GM19455 (cell line): Measurements from ENCODE around the gene DPEP3.

Experiments
- ATAC-seq: cut with Tn5 transposase; IDR thresholded peaks from one replicate; pipeline ENCODE4 v1.9.1; 2021; ENCODE audit not compliant: unreplicated experiment

The DPEP3 gene

DNA sequence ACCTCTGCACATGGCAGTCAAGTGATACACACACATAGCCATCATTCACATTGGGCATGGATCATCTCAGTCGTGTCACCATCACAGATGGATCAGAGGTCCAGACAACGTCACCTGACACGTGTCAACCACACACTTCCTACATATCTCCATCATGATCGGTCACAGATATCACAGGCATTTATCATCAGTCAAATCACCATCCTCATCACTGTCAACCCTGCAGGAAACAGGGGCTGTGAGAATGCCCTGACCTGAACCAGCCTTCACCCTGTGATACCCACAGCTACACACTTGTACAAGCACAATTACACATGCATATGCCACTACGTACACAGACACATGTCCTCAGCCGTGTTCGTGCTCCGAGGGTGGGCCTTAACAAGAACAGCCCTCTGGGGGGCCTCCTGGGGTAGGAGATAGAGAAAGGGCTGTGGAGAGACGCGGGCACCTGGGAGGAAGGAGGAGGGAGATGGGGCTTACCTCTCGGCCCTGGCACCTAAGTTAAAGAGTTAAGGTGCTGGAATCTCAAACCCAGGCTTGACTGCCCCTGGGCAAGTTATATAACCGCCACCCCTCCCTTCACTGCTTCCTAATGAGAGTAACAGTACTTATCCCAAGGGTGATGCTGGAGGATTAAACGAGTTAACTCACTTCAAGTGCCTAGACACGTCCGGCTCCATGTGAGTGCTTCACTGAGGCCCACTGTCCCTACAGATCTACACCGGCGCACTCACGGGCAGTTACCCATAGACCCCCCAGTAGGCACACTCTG, 12.9 kb downstream of the DPEP3 start:
- no peak for ATAC-seq

DNA sequence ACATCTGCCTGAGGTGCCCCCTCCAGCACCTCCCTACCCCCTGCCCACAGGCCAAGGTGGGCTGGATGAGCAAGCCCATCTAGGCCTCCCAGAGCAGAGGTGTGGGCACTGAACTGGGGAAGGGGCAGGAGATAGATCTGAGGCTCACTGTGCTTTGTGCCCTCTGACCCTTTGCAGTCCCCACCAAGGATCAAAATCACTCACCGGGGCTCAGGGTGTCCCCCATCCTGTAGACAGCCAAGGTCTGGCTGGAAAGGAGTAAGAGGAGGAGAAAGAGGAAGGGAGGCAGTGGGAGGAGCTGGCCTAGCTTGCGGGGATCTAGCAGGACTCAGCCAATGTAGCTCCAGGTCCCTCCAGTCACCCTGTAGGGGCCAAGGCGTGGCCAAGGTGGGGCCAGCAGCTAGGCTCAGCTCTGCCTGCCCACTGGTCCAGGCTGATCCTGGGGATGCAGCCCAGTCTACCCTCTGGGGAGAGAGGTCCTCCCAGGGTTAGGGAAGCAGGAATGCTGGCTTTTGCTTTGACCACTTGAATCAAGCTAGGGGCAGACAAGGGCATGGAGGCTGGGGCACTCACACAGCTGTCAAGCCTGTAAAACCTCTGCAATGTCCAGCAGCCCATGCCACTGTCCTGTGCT, 13.6 kb downstream of the DPEP3 start:
- ATAC-seq: no peak

DNA sequence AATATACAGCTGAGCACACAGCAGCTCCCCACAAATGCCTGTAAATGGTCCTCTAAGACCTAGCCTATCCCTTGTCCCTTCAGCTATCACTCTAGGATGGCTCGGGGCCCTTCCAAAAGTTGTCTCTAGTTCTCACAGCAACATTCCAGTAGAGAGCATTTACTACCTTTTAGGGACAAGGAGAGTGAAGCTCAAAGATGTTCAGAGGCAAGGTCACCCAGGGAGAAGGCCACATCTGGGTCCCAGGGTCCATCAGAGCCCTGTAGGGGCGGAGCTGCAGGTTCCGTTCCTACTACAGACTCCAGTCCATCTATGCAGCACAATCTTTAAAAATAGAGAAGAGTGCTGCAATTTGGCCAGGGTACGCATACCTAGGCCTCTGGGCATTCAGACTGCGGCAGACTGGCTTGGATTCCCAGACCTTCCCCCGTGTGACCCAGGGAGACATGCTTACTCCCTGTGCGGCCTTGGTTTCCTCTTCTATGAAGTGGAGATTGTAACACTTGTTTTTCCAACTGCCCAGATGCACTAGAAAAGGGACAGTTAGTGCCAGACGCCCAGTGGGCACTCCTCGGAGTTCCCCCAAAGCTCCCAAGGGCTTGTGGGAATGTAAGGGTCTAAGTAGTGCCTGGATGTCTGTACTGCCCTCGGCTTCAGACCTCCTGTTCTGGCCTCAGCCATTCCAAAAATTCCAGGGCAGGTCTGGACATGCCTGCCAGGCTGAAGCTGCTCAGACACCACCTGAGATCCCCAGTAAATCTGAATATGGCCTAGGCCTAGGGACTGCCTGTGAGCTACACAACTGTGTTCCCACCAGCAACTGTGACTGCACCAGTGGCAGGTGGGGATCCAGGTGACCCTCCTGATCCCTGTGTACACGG, 14.4 kb downstream of the DPEP3 start:
- ATAC-seq: no peak

DNA sequence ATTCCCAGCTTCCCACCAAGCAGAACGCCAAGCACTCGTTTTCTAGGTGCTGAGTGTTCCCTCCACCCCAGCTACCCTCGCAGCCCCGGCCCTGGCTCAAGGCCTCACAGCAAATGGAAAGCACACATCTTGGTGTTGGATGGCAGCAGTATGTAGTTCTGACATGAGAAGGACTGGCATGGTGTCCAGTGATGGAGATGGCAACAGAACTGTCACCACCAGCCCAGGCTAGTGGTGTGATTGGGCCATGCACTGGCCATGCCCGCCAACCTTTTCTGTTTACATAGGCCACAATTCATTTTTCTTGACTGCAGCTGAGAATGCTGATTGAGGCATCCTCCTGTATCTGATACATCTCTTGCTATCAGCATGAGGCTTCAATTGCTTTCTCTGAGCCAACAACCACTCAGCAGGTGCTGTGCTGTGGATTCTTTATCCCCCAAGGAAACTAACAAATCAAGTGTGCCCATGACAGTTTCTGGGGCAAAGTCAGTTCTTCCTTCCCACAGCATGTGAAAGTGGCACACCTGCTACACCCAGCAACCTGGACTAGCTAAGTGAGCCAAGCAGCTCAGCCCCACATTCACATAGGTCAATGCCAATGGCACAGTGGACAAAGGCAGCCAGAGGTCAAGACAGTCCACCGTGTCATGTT, 15.7 kb downstream of the DPEP3 start:
- ATAC-seq: no peak

DNA sequence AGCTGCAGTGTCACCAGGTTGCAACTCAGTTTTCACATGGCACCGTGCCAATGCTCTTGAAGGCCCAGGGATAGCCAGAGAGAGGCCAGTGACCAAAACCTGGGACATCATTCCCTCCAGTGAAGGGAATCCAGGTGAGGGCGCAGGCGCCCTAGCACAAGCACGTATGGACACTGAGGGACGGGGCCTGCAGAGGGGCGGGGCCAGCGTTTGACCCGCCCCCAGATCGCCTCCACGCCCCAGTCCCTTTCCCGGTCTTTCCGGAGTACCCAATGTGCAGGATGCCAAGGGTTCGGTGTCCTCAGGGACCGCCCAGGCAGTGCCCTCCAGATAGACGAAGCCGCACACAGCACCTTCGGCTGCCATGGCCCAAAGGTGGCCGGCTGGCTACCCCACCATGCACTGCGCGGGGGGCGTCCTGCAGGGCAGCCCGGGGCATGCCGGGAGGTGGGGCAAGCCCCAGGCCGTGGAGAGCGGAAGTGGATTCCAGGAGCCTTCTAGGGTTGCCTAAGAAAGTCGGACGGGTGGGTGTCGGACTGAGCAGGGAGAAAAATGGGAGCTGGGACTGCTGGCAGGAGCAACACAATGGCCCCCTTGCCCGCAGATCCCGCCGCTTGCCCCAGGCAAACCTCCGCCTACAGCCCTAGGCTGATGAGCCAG, 16.5 kb downstream of the DPEP3 start:
- ATAC-seq: no peak

DNA sequence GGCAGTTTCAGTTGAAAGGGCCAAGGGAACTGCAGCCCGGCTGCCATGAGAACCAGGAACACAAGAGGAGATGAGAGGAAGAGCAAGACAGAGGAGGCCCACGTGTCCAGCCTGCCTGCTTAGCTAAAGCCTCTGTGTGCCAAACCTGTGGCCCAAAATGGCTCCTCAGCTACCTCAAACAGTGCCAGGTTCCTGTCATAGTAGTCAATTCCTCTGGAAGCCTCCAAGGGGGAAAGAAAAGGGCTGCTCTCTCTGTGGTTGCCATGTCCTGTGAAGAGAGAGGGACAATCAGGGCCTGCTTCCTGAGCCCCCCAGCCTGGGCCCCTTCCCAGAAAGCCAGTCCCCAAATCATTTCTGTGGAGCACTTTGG, 17.0 kb downstream of the DPEP3 start:
- no peak for ATAC-seq

DNA sequence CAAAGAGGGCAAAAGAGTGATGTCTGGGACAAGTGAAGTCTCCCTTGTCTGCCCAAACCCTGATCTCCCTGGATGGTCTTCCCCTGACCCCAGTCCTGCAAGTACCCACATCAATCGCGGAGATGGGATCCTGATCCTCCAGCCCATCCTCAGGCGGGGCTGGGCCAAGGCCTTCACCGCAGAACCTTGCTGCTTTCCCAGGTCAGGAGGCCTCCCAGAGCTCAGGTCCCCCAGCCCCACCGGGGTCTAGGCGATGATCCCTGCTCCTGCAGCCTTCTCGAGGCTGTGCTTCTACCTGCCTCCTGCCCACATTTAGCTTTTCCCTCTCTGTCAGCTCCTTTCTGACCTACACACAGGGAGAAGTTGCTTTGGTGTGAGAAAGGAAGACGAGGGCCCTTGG, 18.2 kb downstream of the DPEP3 start:
- ATAC-seq: no peak

DNA sequence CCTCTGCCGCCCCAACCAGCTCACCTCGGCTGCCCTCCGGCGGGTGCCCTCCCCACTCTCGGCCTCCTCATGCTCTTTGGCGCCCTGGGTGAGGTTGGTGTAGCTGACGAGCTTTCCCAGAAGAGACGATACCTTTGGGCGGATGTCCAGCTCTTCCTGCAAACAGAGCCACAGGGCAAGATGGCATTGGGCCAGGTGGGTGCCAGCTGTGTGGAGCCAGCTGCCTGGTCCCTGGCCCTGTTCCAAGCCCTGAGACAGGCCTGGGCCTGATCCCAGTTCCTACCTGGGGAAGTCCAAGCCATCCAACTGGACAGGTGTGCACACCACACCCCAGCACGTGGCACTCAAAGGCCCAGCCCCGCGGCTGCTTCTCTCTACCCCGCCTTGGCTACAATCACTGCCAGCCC, 18.7 kb downstream of the DPEP3 start:
- ATAC-seq: no peak

DNA sequence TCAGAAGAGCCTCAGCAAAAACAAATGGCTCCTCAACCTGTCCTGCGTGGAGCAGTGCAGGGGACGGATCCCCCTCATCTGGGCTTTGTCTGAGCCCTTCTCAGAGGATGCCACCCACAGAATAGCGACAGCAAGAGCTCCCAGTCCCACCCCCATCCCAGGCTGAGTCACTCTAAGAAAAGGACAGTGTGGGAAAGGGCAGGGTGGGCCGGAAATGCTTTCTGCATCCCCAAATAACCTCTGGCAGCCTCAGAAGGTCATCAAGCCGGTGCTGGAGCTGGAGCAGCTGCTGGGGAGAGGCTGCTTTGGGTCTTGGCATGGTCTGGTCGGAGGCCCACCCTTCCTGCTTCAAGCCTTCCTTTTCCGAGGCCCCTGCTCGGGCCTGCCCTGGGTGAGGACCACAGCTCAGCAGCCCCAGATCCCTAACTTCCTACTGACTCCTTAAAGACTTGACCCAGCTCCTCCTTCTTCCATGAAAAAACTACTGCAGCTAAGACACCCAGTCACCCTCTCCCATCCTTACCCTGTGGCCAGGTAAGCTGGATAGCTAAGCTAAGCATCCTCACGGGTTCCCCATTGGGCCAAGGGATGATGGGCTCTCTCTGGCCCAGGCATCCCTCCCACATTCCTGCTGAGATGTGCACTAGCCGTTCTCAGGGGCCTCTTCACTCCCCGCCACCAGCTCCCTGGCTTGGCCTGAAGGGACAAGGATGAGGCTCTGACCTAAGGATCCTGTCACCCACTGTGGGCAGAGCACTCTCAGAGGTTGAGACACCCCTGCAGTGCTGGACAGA, 20.6 kb downstream of the DPEP3 start:
- no peak for ATAC-seq

DNA sequence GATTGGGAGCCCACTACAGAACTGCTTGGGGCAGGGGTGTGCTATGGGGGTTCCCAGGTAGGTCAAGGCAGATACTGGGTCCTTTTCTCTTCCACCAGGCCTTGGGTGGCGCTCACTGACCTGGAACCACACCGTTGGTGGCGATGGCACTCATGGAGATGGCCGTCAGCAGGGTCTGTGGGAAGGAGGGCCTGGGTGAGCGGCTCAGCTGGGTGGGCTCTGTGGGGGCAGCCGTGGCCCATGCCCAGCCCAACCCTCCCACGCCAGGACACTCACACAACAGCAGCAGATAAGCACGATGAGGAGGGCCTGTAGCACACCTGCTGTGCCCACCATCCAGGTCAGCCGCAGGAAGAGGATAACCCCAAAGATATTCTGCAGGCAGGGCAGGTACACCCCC, 22.7 kb downstream of the DPEP3 start:
- ATAC-seq: no peak

DNA sequence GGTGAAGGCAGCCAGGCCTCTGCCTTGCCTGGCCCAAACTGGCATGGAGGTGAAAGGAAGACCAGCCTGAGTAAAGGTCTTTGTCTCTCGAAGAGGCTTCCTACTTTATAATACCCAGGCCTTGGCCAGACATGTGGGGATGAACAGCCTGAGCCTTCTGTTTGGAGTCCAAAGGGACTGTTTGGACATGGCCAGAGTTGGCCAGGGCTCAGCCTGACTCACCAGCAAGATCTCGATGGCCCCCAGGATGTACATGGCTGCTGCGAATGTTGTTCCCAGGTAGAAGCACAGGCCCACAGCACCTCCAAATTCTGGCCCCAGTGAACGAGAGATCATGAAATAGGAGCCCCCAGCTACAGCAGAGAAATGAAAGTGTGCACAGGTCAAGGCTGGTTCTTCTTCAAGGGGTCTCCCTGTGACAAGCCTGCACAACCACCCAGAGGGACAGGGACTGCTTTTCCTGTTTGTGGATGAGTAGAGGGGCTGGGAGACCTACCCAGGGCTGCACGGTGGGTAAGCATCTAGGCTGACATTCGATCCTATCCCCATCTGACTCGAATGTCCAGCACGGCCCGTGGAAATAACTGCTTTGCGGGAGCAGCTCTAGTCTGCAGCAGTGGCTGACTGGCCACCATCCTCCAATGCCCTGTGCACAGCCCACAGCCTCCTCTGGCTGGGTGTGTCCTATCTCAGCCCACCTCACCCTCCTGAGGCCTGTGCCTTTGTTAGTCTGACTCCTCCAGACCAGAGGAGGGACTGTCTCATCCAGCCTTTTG, 25.7 kb downstream of the DPEP3 start:
- ATAC-seq: no peak

DNA sequence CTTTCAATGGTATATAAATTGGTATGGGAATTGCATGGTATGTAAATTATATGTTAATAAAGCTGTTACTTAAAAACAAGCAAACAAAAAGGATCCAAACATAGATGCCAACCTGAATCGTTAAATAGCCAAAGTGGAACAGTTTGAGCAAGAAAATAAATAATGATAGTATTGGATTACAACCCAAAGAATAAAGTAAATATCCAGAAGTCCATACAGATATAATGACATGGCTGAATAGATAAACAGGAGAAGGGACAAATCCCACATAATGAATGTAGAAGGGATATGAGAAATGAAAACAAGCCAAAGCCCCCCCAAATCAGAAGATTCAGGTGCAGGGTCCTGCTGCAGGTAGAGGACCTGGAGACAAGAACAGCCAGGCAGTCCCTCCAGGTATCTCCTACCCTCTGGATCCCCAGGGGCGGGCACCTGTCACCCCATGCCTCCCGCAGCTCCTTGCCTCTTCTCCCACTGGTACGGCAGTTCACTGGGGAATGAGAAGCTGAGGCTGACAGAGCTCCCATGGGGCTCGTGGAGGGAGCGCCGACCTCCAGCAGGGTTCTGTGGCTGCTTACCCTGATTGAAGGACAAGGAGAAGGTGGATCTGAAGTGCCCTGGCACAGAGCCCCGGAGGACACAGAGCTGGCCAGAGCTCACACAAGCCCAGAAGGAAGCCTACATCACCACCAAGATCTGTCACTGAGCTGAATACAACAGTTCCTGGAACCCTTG, 26.5 kb downstream of the DPEP3 start:
- no peak for ATAC-seq

DNA sequence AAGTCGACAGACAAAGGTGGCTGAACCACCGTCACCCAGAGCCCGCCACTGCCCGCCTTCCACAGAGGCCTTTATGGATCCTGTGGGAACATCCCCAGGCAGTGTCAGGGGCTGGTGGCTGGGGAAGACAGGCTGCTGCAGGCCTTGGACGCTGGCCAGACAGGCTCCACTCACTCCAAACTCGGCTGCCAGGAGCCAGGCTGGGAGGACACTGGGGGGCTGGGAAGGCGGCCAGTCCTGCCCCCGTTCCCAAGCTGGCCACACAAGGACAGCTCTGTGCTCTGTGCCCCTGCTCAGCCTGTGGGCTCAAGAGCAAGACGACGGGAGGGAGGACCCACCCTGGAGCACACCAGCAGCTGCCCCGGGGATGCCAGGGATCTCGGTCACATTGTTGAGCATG, 28.8 kb downstream of the DPEP3 start:
- no peak for ATAC-seq

DNA sequence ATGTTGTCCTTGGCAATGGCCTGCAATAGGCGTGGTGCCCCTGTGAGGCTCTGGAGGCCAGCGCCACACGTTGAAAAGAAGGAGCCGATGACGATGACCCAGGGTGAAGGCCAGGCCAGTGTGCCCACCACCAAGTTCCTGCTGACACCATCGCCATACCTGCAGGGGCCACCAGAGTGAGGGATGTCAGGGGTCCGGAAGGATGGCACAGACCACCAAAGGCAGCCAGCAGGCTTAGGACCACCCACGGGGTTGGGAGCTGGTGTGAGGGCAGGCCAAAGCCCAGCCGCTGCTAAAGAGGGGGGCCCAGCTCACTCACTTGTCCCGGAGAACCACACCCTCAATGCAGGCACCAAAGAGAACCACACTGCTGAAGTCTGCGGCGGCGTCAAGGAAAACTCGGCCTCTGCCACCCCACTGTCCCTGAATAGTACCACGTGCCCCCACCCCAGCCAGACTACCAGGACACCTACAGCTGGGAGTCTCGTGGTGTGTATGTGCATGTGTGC, 29.9 kb downstream of the DPEP3 start:
- no peak for ATAC-seq

DNA sequence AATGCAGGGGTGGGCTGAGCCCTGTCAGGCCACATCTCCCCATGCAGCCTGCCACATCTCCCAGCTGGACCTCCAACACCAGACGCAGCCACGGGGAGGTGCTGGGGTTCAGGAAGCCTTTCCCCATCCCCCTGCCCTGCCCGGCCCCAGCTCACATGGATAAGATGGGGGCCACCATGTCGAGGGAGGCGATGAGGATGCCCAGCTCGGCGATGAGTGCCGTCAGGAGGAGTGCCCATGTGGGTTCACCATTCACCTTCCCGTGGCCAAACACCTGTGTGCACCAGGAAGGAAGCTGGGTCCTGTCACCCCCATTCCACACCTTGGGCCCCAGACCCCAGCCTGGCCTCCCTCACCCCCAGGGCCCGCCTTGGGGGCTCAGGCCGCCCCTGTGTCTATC, 30.7 kb downstream of the DPEP3 start:
- ATAC-seq: no peak

DNA sequence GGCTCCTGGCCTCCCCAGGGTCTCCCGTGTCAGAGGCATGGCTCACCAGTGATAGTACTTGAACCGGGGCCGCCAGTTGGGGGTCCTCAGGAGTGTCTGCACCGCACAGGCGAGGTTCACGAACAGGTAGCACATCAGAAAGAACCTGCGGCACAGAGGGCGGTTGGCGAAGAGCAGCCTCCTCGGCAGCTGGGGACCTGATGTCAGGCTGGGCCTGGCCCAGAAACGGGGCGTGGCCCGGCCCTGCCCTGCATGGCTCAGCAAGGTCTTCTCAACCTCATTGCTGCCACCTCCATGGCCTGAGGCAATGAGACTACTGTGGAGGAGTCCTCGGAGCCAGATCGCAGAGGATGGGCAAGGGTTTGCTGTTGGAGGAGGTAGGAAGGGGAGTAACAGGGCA, 32.3 kb downstream of the DPEP3 start:
- ATAC-seq: no peak

DNA sequence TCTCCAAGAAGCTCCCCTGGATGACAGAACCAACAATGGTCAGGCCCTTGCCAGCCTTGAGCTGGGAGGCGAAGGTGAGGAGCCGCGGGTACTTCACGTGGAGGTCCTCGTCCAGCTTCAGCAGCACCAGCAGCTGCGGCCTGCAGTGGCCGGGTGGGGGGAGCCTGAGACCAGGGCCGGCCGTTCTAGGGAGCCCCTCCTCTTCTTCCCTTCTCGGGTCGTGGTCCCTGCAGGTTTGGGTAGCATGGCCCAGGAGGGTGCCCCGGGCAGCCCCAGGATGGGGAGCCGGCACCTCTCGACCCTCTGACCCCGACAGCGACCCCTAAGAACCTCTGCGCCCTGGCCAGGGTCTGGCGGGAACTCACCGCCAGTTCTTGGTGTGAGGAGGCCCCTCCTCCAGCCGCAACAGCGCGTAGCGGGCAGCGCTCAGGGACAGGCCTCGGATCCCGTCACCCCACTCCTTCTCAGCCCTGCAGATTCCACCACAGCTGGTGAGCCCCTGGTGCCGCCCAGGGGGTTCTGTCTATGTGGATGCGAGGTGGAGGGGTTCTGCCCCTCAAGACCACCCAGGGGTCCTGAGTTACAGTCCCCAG, 33.2 kb downstream of the DPEP3 start:
- ATAC-seq: no peak

DNA sequence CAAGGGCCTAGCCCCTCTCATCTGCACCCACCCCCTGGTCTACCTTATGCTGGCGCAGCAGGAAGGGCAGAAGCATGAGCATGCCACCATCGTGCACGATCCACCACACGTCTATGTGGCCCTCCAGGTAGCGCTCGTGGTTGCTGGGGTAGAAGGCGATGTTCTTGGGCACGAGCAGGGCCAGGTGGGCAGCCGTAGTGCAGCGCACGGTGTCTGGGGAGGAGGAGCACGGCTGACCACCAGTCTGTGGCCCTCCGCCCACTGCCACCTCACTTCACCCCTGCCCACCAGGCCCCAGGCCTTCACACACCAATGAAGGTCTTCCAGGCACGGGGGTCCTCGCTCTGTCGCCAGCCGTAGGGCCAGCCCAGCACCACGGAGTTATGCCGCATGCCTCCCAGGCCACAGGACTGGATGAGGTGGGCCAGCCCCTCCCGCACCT, 34.1 kb downstream of the DPEP3 start:
- no peak for ATAC-seq
